NCI-H2171 (cell line): ENCODE measurements around the gene ERFE.

Experiments used
- DNase-seq: peaks from one replicate; lab custom pipeline; 2025; lab: John Stamatoyannopoulos, UW

Gene ERFE

DNA sequence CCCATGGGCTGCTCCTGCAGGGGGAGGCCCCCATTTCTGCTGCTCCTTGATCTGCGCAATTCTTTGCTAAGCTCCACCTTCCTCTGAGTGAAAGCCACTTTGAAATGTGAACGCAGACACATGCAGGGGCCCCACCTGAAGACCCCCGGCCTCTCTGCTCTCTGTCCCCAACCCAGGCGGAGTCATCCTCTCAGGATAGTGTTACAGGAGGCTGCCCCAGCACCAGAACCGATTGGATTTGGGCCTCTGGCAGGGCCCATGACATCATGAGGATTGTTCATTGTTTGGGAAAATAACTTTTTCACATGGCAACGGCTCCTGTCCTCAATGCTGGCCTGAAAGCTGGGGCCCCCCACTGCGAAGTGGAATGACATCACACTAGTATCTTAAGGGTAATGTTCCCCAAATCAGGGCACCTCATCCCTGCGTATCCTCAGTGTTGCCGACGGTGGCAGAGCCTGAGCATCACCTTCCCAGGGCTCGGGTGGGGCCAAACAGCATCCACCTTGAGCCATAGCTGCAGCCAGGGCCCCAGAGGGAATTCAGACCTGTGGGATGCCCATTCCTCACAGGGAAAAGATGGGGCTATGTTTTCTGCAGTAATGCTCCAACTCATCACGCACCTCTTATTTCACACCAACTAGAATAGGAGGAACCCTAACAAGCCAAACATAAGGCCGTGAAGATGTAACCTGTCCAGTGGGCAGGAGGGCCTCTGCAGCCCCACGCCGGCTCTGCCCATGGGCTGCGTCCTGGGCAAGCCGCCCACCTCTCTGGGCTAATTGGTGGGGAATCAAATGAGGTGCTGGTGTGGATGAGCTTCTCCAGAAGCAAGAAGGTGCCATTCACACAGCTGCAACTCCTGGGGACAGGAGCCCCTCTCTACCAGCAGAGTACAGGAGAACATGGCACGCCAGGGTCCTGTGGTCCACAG, 2.7 kb upstream of the ERFE start:
- no peak for DNase-seq

DNA sequence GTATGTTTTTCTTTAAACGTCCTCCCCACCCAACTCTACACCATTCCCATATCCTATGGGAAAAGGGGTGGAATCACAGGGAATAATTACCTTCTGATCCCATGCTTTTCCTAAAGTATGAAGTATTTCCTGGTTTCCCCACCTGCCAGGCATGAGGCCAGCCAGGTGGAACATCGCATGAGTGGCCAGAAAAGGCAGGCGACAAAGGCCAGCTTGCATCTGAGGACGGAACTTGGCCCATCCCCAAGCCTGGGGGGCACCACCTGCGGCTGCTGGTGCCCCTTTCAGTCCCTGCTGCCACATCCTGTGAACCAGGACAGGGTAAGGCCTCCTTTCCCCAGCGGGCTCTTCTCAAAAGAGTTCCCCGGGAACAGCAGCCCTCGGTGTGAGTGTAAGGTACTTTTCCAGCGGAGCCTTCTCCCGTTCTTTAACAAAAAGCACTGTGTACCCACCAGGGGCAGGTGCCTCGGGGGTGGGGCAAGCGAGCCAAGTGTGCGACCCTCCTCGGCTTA, 1.2 kb upstream of the ERFE start:
- DNase-seq = no peak

DNA sequence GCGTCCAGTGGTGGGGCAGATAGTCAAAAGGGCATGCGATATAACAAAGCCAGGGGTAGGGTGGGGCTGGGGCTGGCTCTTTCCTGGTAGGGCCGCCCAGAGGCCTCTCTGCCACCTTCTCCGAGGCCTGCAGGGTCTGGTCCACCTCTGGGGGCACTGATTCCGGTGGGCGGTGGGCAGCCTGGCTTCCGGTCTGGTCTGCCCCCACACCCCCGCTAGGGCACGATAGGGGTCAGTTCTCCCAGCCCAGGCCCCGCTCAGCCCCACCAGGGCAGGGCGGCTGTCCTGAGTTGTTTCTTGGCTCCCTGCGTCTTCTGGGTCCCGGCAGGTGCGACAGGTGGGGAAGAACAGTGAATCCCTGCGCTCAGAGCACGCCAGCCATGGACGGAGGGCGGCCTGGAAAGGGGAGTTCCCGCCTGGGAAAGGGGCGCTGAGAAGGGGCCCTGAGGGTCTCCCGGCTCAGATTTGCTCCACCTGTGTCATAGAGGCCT, 707 bp upstream of the ERFE start:
- no peak for DNase-seq

DNA sequence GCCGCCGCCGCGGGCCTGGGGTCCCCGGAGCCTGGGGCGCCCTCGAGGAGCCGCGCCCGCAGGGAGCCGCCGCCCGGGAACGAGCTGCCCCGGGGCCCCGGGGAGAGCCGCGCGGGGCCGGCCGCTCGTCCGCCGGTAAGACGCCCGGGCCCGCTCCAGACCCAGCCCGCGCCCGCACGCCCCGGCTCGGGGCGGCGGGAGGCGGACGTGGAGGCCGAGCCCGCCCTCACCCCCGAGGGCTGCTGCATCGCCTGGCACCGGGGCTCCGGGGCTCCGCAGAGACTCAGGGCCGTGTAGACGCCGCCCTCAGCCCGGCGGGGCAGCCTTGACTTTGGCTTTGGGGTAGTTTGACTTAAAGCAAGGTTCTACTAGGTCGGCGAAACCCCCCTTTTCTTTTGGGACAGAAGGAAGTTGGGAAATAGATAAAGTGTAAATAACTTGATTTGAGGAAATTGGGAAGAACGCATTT, 335 bp downstream of the ERFE start:
- no peak for DNase-seq

DNA sequence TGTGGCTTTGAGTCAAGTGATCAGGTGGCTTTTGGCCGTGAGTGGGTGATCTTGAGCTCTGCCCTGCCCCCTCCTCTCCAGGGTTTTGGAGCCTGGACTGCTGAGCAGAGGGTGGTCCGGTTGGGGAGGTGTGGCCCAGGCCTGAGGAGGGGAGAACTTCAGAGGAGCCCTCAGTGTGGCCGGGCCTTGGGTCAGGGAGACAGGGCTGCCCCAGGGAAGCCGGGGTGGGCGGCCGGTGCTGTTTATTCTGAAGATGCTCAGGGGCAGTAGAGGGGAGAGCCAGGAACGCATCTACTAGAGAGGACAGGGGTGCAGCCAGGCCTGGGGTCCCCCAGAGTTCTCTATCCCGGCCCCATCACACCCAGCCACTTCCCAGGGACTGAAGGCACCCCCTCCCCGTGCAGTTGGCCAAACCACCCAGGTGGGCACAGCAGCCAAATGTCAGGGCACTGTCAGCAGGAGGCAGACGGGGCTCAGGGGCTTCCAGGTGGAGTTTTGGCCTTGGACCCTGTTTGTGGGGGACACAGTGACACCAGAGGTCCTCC, 963 bp downstream of the ERFE start:
- DNase-seq = no peak

DNA sequence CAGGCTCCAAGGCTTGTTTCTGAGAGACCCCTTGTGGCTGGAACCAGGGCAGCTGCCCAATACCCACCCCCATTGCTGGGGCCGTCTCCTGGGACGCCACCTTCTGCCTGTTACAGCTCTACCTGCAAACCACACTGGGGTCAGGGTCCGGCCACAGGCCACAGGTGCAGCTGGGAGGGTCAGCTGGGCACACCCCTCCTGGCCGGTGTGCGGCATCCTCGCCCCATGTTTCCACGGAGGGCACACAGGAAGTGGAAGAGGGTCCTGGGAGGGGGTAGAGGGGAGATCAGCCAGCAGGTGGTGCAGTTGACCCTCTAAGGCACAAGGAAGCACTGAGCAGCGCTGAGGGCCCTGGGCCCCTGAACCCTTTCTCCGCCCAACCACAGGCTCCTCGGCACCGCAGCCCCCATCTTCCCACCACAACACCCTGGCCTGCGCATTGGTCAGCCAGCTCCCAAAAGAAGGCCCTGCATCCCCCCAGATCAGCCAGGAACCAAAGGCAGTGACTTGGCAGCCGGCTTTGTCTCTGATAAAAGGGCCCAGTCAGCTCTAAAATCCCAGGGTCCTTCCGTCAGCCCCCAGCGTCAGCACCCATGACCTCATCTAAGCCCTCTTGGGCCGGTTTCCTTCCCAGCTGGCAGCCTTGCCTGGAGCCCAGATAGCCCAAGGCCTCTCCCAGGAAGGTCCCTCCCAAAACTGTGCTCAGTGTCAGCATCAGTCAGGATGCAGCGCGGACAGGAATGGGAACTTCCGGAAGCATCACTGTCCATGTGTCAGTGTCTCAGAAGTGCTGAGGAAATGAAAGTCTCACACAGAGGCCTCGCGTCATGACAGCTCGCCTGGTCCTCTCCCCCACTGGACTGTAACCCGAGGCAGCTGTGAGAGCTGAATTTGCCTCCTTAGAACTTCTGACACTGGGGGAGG, 1.7 kb downstream of the ERFE start:
- DNase-seq = no peak

DNA sequence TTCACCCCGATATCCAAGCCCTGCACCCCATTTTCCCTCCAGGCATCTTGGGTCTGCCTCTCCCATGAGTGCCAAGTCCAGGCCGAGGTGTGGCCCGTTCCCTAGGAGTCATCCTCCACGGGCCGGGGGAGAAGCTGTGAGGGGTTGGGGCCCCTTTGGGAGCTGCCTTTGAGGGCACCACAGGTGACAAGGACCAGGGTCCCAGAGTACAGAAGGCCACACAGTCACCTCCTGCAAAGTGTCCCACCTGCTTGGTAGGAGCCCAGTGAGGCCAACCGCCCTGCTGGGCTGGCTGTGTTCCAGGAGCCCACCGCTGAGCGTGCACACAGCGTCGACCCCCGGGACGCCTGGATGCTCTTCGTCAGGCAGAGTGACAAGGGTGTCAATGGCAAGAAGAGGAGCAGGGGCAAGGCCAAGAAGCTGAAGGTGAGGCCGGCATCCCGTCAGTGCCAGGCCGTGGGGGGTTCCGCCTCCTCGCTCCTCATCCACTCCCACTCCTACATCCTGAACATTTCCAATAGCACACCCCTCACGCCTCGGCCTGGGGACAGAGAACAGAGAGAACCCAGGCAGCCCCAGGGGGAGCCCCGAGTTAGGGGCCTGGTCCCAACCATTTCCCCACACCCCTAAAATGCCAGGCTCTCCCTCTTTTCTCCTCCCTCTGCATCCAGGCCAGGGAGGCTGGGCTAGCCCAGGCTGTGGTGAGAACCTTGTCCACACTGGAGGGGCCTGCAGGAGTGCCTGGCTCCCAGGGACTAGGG, 2.7 kb downstream of the ERFE start:
- DNase-seq = no peak

DNA sequence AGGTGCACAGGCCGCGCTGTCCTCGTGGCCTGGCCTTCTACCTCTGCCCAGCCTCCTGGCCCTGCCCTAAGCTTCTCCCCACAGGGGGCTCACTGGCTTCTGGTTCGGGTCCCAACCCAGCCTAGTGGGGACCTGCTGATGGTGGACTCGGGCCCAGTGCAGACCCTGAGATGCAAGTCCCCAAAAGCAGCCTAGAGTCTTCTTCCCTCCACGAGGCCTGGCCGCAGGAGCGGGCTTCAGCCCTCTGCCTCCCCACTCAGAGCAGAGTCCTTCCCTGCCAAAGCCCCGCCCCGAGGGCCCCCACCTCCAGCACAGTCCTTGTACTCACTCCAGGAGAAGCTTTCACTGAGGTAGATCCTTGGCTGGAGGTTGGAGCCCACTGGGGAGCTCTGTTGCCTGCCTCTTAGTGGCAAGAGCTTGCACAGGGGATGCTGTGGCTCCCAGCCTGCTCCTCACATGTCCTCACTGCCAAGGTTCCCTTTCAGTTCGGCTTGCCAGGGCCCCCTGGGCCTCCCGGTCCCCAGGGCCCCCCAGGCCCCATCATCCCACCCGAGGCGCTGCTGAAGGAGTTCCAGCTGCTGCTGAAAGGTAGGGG, 3.6 kb downstream of the ERFE start:
- DNase-seq = no peak

DNA sequence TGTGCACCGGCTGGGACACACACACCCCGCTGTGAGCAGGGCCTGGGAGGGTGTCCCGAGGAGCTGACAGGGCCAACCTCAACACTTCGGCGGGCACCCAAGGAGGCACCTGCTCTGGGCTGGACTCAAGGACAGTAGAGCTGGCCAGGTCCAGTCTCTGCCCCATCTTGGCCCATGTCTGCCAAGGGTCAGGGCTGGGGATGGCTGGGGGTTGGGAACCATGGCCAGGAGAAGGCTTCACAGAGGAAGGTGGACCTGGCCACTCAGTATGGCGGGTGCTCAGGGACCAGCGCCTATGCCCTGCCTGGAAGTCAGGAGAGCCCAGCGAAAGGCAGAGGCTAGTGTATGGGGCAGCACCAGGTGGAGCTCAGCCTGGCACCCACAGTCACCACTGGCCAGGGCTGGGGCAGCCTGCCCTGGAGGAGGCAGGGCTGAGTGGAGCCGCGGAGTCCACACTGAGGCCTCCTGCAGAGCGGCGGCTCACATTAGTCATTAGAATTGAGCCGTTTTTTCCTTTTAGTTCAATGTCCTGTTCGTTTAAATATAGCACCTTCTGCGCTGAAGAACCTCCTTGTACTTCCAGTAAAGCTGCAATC, 4.2 kb downstream of the ERFE start:
- DNase-seq = no peak

DNA sequence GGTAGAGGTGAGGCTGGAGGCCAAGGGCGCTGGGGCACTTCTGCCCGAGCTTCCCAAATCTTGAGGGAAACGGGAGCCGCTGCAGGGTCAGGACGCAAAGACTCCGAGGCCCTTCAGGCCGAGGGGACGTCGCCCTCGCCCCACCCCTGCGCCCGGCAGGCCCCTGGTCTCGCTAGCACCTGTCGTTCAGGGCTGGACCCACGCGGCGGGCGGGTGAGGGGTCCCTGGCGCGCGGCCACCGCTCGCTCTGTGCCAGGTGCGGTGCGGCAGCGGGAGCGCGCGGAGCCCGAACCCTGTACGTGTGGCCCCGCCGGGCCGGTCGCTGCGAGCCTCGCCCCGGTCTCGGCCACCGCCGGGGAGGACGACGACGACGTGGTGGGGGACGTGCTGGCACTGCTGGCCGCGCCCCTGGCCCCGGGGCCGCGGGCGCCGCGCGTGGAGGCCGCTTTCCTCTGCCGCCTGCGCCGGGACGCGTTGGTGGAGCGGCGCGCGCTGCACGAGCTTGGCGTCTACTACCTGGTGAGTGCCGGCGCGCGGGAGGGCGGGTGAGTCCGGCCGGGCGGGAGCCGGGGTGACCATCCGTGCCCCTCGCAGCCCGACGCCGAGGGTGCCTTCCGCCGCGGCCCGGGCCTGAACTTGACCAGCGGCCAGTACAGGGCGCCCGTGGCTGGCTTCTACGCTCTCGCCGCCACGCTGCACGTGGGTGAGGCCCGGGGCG, 4.9 kb downstream of the ERFE start:
- no peak for DNase-seq

DNA sequence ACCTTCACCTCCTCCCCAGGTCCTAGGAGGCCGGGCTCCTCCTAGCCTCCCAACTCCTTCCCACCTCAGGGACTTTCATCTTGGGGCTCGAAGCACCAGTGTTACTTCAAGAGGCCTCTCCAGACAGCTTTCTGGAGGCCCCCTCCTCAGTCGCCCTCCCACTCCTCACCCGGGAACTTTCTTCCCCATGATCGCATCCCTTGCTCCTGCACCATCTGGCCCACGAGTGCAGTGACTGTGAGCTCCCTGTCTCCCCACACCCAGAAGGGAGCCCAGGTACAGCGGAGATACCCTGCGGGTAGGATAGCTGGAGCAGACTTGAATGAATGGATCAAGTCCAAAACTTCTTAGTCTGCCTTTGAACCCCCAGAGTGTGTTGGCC, 6.1 kb downstream of the ERFE start:
- no peak for DNase-seq

DNA sequence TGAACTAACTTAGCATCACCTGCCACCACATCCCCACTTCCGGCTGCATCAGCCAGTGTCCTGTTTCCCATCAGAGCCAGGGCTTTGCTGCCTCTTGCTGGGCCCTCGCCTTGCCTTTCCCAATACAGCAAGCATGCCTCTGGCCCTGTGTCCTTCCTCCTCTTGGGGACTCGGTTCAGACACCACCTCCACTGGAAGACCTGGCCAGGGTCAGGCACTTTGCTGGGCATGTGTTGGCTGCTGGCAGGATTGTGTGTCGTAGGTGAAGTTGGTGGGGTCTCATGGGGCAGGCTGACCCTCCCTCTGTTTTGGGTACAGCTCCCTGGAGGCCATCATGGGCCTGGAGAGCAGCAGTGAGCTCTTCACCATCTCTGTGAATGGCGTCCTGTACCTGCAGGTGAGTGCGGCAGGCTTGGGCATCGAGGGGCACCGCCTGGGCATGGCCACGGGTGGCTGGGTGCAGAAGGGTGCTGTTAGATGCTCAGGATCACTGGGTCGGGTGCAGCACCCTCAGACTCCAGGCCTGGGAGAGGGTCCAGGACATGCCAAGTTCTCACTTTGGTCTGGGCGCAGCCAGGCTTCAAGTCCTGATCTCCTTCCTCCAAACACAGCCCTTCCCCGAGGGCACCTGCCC, 6.6 kb downstream of the ERFE start:
- no peak for DNase-seq

DNA sequence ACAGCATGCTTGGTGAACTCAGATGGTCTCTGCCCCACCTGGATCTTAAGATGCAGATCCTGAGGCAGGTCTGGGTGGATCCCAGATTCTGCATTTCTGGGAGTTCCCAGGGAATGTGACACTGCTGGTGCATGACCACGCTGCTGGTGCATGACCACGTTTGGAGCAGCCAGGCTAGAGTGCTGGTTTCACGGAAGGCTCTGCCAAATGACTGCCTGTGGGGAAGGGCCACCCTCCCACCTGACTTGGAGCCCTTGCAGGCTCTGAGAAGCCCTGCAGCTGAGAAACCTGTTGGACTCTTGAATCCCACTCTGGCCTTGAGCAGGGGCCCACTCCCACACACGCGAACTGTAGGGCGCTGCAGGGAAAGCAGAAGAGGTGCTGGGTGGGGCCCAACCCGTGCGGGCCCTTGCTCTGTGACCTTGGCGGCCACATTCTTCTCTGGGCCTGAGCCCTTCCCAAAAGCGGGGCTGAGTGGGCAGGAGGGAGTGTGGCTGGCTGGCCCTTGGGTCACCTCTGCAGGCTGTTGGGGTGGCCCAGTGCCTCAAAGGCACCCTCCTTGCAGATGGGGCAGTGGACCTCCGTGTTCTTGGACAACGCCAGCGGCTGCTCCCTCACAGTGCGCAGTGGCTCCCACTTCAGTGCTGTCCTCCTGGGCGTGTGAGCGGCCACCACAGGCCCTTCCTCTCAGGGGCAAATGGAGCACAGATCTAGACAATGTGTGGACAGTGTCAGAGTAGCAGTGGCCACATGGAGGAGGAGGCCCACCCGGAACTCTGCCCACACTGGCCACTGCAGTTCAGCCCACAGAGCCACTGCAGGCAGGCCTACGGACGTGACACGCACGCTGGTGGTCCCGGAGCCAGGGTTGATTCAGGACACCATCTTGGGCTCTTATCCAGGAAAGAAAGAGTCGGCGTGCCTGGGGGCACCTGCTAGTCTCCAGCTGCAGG, 7.9 kb downstream of the ERFE start:
- no peak for DNase-seq

DNA sequence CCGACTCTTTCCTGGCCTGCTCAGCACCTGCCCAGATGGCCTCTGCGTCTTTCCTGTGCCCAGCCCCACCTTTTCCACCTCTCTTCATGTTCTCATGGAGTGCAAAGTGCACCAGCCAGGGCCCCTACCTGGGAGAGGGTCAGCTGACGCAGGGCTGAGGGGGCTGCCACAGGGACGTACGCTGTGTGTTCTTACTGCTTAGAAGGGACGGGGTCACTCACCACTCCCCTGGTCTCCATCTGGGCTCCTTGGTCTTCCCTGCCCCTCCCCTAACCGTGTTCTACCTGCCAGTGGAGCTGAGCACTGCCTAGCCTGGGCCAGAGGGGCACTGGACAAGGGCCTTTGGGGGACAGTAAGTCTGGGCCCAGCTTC, 8.6 kb downstream of the ERFE start:
- DNase-seq = no peak

DNA sequence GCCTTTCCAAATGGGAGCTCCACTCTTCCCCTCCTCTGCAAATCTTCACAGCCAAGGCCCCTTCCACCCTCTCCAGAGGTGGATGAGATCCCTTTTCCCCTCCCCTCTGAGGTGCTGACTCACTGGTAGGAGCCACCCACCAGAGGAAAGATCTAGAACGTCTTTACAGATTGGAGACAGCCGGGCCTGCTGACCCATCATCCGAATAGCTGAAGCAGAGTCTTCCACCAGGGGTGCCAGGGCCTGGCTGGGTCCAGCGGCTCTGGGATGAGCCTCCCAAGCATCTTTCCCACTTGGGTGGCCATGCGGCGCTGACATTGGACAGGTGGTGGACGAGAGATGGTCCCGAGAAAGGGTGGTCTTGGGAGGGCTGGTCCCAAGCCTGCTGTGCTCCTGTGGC, 9.0 kb downstream of the ERFE start:
- no peak for DNase-seq

DNA sequence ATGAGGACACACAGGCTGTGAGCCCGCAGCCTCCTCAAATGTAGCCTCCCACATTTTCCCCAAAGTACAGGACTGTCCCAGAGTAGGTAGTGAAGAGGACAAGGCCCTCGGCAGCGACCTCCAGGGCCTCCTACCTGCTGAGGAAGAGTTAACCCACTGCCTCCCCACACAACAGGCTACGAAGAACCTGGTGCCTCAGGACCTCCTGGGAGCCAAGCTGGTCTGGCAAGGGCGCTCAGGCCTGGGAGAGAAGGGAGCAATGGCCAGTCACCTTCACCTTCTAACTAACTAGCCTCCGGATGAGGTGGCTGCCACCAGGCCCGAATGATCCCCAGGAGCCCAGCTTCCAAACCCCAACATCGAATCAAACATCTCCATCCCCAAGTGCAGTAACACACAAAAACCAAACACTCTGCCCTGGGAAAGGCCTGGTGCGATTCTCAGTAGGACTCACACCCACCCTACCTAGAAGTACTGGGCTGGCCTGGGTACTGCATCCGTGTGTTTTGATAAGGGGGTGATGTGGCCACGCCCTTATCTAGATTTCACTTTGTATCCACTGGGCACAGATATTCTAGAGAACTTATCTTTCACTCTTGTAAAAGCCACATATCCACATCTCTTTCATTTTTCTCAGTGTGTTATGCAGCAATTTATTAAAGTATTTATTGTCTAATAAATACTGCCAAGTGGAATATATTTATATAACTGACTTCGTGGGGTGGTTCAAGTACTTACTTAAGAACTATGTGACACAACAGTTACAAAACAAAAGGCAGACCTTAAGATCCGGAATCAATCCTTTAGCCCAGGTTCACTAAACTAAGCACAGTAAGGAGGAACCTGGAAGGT, 9.7 kb downstream of the ERFE start:
- no peak for DNase-seq

DNA sequence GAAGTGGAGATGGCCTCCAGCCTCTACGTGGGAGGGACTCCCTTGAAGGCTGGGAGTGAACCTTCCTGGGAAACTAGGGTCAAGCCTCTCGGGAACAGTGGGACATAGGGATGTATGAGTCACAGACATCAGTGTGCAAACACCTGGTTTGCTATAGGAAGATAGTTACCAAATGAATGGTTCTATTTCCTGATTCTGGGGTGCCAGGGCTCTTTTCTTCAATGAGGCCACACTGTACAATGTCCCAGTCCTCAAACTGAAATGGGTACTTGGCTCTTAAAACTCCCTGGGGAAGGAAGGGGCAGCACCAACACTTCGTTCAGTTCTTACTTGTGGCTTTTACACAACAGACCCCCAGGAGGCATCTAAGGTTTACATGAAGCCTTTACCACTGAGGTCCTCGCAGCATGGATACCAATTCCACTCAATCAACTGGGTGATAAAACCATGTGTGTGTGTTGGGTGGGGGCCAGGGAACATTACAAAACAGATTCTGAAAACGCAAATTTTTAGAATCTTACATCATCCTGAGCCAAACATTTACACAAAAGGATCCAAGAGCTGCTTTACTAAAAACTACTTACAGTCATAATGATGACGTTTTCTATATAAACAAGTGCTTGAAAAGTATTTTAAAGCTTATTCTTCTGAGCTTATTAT, 10.4 kb downstream of the ERFE start:
- no peak for DNase-seq
